Measurements from ENCODE around the gene IRF2.
A peak's percentile ranks its signal among the peaks of the same experiment; 100 is the strongest.

GRCh38 chr4:184343502-184344177, 130.7 kb downstream of the IRF2 start:
- TF ChIP-seq POLR2A (IDR thresholded peaks at IDR 0.05) = peak in 1 of 2 donors; percentile 60
- no peak for TF ChIP-seq CTCF (IDR thresholded peaks at IDR 0.05)
- TF ChIP-seq EP300 (IDR thresholded peaks at IDR 0.05) = peak in 1 of 2 donors; percentile 79
